HG03139 (cell line): ENCODE results near the gene AK6.
"Not testable (repeated sequence)": the region's sequence is repeated elsewhere in the genome, so short reads cannot be mapped to it uniquely, and the experiment has no call there.

ENCODE experiments used
- ATAC-seq: cut with Tn5 transposase; IDR thresholded peaks from one replicate; pipeline ENCODE4 v1.9.1; 2021; ENCODE audit not compliant: unreplicated experiment

Gene AK6

GRCh38 chr5:69369340-69370121 lies at the start of gene AK6, which contains the start of the genes RAD17 and TAF9:
Gene AK6, minus strand, starts transcription at chr5:69369520. Its CDS starts 30 bp downstream, at chr5:69369490.
Gene RAD17, plus strand, starts transcription at chr5:69369818. Its CDS starts 2,391 bp downstream, at chr5:69372209.
Gene TAF9, minus strand, starts transcription at chr5:69369520. Its CDS starts 3,783 bp downstream, at chr5:69365737.
- ATAC-seq = peak; percentile 91

DNA sequence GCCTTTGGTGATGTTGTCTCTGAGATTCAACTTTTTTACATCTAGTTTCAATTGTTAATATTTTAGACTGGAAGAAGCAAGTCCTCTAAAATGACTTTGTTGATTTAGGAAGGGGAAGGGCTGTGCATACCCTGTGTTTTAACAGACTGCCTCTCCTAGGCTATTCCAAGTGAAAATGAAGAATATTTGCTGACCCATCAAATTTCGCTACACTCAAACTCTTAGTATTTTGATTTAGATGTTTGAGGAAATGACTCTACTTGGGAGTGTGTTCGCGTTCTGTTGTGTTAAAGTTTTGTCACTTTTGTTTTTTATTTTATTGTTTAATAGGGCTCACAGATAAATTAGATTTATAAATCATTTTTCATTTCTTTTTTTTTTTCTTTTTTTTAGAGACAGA lies 49.2 kb upstream of the AK6 start:
- no peak for ATAC-seq

DNA sequence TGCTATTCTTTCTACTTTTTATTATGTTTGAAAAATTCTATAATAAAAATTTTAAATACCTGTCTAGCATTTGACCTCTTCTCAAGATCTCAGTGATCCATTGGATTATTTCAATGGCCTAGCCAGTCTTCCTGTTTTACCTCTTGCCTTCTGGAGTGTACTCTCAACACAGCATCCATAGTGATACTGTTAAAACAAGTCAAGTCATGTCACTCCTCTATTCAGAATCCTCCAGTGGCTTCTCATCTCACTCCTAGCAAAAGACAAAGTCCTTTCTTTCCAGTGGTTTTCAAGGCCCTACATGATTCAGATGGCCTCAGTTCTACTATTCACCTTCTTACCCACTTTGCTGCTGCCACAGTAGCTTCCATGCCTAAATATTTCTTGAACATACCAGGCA lies 47.4 kb upstream of the AK6 start:
- ATAC-seq = no peak

GRCh38 chr5:69416180-69416579 lies 46.9 kb upstream of the AK6 start:
- ATAC-seq = no peak

GRCh38 chr5:69415584-69415958 lies 46.3 kb upstream of the AK6 start:
- no peak for ATAC-seq

- ATAC-seq = no peak
Measured at GRCh38 chr5:69414885-69415583, 45.7 kb upstream of the AK6 start, which contains the start of gene MARVELD2. Gene MARVELD2, plus strand, starts transcription at chr5:69415116. Its CDS starts 4,270 bp downstream, at chr5:69419386.

DNA sequence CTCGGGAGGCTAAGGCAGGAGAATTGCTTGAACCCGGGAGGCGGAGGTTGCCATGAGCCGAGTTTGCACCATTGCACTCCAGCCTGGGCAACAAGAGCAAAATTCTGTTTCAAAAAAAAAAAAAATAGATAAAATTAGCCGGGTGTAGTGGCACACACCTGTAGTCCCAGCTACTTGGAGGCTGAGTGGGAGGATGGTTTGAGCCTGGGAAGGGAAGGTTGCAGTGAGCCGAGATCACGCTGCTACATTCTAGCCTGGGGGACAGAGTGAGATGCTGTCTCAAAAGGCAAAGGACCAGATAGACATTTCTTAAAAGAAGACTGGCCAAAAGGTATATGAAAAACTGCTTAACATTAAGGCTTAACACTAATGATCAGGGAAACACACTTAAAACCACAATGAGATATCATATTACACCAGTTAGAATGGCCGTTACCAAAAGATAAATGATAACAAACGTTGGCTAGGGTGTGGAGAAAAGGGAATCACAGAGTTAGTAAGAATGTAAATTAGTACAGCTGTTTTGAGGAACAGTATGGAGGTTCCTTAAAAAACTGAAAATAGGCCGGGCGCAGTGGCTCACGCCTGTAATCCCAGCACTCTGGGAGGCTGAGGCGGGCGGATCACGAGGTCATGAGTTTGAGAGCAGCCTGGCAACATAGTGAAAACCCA lies 35.5 kb upstream of the AK6 start:
- no peak for ATAC-seq

DNA sequence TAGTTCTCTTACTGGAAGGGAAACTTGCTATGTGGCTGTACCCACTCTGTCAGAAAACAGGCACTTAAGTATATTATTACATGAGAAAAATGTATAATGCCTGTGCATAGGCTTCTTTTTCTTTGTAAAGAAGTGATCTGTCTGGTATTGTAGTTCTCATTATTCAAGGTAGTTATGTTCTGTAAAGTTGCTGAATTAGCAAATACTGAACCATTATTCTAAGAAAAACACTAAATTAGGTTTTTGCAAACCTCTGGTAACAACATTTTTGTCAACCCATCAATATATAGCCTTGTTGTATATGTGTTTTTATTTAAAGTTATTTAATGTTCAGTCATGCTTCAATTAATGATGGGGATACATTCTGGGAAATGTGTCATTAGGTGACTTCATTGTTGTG lies 9.1 kb upstream of the AK6 start:
- ATAC-seq = no peak

DNA sequence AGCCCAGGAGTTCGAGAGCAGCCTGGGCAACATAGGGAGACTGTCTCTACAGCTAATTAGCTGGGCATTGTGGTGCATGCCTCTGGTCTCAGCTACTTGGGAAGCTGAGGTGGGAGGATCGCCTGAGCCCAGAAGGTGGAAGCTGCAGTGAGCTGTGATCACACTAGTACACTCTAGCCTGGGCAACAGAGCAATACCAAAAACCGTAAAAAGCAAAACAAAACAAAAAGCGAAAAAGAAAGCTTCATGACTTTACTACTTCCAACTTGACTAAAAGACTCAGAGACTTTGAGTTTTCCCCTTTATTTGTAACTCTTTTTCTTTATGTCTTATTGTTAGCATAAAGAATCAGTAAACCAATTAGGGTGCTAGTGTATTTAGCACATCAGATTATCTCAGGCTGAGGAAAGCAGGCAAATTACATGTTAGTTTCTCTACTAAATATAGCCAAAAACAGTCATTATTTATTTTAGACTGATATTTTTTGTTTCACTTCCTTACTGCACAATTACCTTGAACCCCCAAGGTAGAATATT lies 5.7 kb upstream of the AK6 start:
- peak; percentile 55 for ATAC-seq

DNA sequence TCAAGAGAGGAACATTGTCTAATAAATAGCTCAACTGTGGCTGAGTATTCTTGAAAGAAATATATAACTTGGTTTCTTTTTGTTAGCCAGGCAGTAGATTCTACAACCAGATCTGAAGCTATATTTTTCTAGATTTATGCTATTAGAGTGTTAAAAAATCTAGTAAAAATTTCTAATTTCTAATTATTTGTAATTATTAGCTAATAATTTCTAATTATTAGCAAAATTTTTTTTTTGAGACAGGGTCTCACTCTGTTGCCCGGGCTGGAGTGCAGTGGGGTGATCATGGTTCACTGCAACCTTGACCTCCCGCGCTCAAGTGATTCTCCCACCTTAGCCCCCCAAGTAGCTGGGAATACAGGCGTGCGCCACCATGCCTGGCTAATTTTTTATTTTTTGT lies 3.1 kb upstream of the AK6 start:
- ATAC-seq = no peak

DNA sequence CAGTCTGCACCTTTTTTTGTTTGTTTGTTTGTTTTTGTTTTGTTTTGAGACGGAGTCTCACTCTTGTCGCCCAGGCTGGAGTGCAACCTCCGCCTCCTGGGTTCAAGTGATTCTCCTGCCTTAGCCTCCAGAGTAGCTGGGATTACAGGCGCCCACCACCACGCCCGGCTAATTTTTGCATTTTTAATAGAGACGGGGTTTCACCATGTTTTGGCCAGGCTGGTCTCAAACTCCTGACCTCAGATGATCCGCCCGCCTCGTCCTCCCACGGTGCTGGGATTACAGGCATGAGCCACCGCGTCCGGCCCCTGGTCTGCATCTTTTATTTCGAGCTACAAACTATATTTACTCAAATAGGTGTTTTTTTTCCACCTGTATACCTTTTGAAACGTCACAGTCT lies 1.0 kb upstream of the AK6 start:
- not testable (repeated sequence) for ATAC-seq

- no peak for ATAC-seq
Measured at GRCh38 chr5:69368458-69369339, 621 bp downstream of the AK6 start.

DNA sequence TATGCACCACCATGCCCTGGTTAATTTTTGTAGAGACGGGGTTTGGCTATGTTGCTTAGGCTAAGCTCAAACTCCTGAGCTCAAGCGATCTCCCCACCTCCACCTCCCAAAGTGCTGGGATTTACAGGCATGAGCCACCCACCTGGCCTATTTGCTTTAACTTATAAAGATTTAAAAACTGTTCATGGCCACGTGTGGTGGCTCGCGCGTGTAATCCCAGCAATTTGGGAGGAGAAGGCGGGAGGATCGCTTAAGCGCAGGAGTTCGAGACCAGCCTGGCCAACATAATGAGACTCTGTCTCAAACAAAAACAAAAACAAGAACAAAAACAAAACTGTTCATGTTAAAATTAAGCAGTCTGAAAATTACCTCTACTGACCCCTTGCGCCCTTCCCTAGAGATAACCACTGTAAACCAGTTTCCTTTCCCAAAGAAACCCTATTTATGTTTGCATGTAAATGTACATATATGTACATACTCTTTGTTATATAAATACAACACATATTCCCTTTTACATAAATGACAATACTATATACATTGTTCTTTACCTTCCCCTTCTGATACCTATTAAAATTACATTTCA lies 1.5 kb downstream of the AK6 start:
- no peak for ATAC-seq

DNA sequence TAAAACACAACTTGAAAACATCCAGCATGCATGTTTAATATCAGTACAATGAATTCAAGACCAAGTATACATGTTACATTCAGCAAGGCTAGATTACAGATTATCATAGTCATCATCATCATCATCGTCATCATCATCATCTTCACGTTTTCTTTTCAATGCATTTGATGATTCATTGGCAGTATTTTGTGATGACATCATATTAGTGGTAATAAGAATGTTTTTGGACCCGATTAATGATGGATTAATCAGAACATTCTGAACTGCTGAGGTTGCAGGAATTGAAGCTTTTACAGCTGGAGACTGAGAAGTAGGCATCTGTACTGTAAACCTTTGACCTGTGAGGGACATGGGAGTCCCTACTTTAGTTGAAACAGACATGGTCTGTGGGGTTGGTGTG lies 4.5 kb downstream of the AK6 start:
- ATAC-seq = no peak

GRCh38 chr5:69364414-69364813 lies 4.9 kb downstream of the AK6 start:
- no peak for ATAC-seq

DNA sequence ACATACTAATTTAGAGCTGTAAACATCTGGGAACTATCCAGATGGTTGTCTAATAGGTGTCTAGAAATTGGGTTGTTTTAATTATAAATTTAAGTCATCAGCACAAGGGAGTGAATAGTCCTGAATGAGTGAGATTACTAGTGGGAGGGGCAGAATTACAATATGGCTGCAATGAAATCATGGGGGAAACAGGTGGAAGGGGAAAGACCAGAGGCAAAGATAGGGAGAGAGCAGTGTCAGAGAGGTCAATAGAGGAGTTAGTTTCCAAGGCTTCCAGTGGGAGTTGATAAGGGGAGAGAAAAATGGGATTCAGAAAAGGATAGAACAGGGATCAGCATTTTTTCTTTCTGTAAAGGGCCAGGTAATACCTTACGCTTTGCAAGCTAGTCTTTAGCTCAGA lies 8.9 kb downstream of the AK6 start:
- no peak for ATAC-seq

GRCh38 chr5:69359699-69360098 lies 9.6 kb downstream of the AK6 start:
- no peak for ATAC-seq

DNA sequence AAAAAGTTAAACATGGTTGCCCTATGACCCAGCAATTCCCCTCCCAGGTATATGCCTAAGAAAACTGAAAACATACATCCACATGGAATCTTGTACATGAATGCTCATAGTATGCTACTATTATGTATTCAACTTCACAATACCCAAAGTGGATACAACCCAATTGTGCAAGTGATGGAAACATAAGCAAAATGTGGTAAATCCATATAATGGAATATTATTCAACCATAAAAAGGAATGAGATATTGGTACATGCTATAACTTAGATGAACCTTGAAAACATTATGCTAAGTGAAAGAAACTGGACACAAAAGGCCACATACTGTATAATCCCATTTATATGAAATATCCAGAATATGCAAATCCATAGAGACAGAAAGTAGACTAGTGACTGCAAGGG lies 18.7 kb downstream of the AK6 start:
- ATAC-seq = no peak

- no peak for ATAC-seq
Measured at GRCh38 chr5:69343083-69343482, 26.2 kb downstream of the AK6 start.

- ATAC-seq = no peak
Measured at GRCh38 chr5:69341520-69342161, 27.7 kb downstream of the AK6 start.
